Gastroesophageal sphincter (tissue), 4 donors: ENCODE results near the gene ITPKC. TPM values are rescaled to one million over a fixed set of nuclear protein-coding genes. Genes with fewer than 3 reads are reported as not detected.
A peak's percentile ranks its signal among the peaks of the same experiment; 100 is the strongest.

Experiments
- ATAC-seq: fragments of 150-250 bp; one replicate; pipeline ENCODE4 v1.9.1; 2016; ENCODE audit warnings: mild to moderate bottlenecking, moderate library complexity
- H3K27ac ChIP-seq, 4 donors: fragments of 200-600 bp; sonication (generic) in 3 of 4; 1 replicate in 3 of 4; 2 replicates in 1 of 4; pipeline ENCODE4 v1.5.1; 2016 to 2019
- H3K27me3 ChIP-seq: fragments of 200-600 bp; sonication (generic); one replicate; pipeline ENCODE4 v1.5.1; 2019
- H3K36me3 ChIP-seq, 2 donors: fragments of 200-600 bp; sonication (generic); one replicate each; pipeline ENCODE4 v1.5.1; 2019; ENCODE audit warnings: control low read depth in 1 of 2
- H3K4me1 ChIP-seq, 3 donors: fragments of 200-600 bp; sonication (generic); 1 replicate in 2 of 3; 2 replicates in 1 of 3; pipeline ENCODE4 v1.5.1; 2016 to 2019; ENCODE audit warnings: control low read depth in 2 of 3
- H3K4me3 ChIP-seq, 2 donors: fragments of 200-600 bp; sonication (generic); one replicate each; pipeline ENCODE4 v1.5.1; 2019; ENCODE audit warnings: mild to moderate bottlenecking in 1 of 2, moderate library complexity in 1 of 2
- H3K9me3 ChIP-seq, 3 donors: fragments of 200-600 bp; sonication (generic); one replicate each; pipeline ENCODE4 v1.5.1; 2017 to 2019; ENCODE audit warnings: control low read depth in 2 of 3
- EP300 ChIP-seq: sonication (generic); formaldehyde crosslinking; IDR thresholded peaks from one replicate; pipeline ENCODE4 v1.6.1; 2017; ENCODE audit warnings: antibody characterized with exemption, mild to moderate bottlenecking
- POLR2A ChIP-seq, 2 donors: fragments of 450-650 bp; IDR thresholded peaks; one replicate each; pipeline ENCODE4 v1.6.1; 2017; ENCODE audit warnings: antibody characterized with exemption in 2 of 2, mild to moderate bottlenecking in 2 of 2, moderate library complexity in 1 of 2
- POLR2AphosphoS5 ChIP-seq: sonication (generic); formaldehyde crosslinking; IDR thresholded peaks from one replicate; pipeline ENCODE4 v1.6.1; 2017; ENCODE audit warnings: antibody characterized with exemption
- WGBS, 2 donors: methylation state at CpG; one replicate each; pipeline ENCODE4 v1.1.5; 2018; ENCODE audit warnings: low coverage in 1 of 2; 5-methylcytosine and 5-hydroxymethylcytosine counted together
- total RNA-seq, 4 donors: library from RNA; depleted of rRNA; stranded (reverse); fragments of >200 nt; gene quantifications; one replicate each; pipeline ENCODE4 v1.1.0, GENCODE V29; 2016
- TF ChIP-seq, protein P1 (sequence below), 4 experiments: fragments of 200-600 bp in 2 of 4; fragments of 450-650 bp in 2 of 4; sonication (generic) in 1 of 4; IDR thresholded peaks; one replicate each; pipeline ENCODE4 v1.5.1; 2017 to 2019; ENCODE audit warnings: antibody characterized with exemption in 4 of 4, mild to moderate bottlenecking in 2 of 4, moderate library complexity in 2 of 4

ITPKC gene
- total RNA-seq, 4 donors from 2014 or later = 25.2 to 71.8 (median 30.6) TPM

DNA sequence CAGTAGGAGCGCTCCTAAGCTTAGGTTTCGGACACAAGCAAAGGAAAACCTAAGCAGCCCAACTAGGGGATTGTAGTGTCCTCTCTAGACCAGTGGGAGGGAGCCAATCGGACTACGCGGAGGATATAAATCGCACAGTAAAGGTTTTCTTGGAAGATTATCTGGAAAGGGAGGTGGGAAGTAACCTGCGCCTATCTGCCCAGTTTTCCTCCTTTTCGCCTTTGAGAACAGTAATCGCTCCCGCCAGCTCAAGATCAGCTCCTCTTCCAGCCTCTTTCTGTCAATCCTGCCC lies 60.7 kb downstream of the ITPKC start:
- H3K36me3 ChIP-seq = peaks cover 0 to 10% of the 10 kb centered on the region in 2 donors
- WGBS, 2 donors = 0% methylated on average over 6 to 10 of the region's 10 CpGs
- H3K4me3 ChIP-seq = peak overlapping the region; percentile 56 to 64
- ATAC-seq = no peak
- peaks cover 0 to 25% (median 13%) of the 10 kb centered on the region in 3 donors for H3K4me1 ChIP-seq
- H3K9me3 ChIP-seq = no peaks in the 10 kb centered on the region
- no peaks in the 10 kb centered on the region for H3K27me3 ChIP-seq
- H3K27ac ChIP-seq = peak overlapping the region; percentile 96 to 100 (median 98)
- TF ChIP-seq POLR2A (IDR thresholded peaks at IDR 0.05) (no peak), EP300 (no peak), POLR2AphosphoS5 (no peak)
- TF ChIP-seq, protein P1, sequence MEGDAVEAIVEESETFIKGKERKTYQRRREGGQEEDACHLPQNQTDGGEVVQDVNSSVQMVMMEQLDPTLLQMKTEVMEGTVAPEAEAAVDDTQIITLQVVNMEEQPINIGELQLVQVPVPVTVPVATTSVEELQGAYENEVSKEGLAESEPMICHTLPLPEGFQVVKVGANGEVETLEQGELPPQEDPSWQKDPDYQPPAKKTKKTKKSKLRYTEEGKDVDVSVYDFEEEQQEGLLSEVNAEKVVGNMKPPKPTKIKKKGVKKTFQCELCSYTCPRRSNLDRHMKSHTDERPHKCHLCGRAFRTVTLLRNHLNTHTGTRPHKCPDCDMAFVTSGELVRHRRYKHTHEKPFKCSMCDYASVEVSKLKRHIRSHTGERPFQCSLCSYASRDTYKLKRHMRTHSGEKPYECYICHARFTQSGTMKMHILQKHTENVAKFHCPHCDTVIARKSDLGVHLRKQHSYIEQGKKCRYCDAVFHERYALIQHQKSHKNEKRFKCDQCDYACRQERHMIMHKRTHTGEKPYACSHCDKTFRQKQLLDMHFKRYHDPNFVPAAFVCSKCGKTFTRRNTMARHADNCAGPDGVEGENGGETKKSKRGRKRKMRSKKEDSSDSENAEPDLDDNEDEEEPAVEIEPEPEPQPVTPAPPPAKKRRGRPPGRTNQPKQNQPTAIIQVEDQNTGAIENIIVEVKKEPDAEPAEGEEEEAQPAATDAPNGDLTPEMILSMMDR (IDR thresholded peaks at IDR 0.05) = no peak

- WGBS, 2 donors = 1% methylated on average over 13 to 16 of the region's 56 CpGs
- peaks cover 0 to 10% of the 10 kb centered on the region in 2 donors for H3K36me3 ChIP-seq
- peak; percentile 95 for ATAC-seq
- no peaks in the 10 kb centered on the region for H3K9me3 ChIP-seq
- peaks cover 0 to 25% (median 13%) of the 10 kb centered on the region in 3 donors for H3K4me1 ChIP-seq
- TF ChIP-seq, protein P1 (IDR thresholded peaks at IDR 0.05) = peak in 2 of 4 experiments; percentile 17 to 20
- TF ChIP-seq EP300 (no peak), POLR2AphosphoS5 (peak; percentile 73), POLR2A (IDR thresholded peaks at IDR 0.05) (peak; percentile 66 to 69)
- H3K4me3 ChIP-seq = peak within 1 kb of the TSS; percentile 56 to 64
- H3K27me3 ChIP-seq = no peaks in the 10 kb centered on the region
- peak within 1 kb of the TSS; percentile 96 to 100 (median 98) for H3K27ac ChIP-seq
These were observed 61.2 kb downstream of the ITPKC start, which contains the start of gene RAB4B for GRCh38 chr19:40777937-40778705. Gene RAB4B, plus strand, starts transcription at chr19:40778247. Its CDS starts 129 bp downstream, at chr19:40778376.

GRCh38 chr19:40778706-40779284 lies 61.9 kb downstream of the ITPKC start:
- ATAC-seq = no peak
- peak overlapping the region; percentile 56 to 64 for H3K4me3 ChIP-seq
- 7 to 27% methylated on average over 4 to 7 of the region's 7 CpGs for WGBS, 2 donors

DNA sequence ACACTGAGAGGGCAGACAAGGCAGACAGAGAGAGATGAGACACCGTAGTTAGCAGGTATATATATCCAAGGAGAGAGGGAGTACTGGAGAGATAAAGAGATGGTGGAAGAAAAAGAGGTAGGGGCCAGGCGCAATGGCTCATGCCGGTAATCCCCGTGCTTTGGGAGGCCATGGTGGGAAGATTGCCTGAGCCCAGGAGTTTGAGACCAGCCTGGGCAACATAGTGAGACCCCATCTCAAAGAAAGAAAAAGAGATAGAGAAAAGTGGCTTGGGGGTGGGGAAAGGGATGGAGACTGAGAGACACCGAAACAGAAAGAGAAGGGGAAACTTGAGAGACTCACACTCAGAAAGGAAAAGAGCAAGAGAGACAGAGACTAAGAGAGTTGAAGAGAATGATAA lies 63.7 kb downstream of the ITPKC start:
- Histone ChIP-seq H3K9me3 (no peaks in the 10 kb centered on the region), H3K27me3 (no peaks in the 10 kb centered on the region), H3K27ac (no peak overlapping the region), H3K4me1 (peaks cover 0 to 25% (median 13%) of the 10 kb centered on the region in 3 donors), H3K36me3 (peaks cover 0 to 28% of the 10 kb centered on the region in 2 donors), H3K4me3 (no peak overlapping the region)
- TF ChIP-seq EP300 (no peak), POLR2AphosphoS5 (no peak)
- no peak for ATAC-seq
- 96 to 100% methylated on average over 1 to 5 of the region's 5 CpGs for WGBS, 2 donors

More at GRCh38 chr19:40778706-40779284, 61.9 kb downstream of the ITPKC start:
- no peak for TF ChIP-seq EP300
- no peak for TF ChIP-seq POLR2AphosphoS5
- TF ChIP-seq POLR2A (IDR thresholded peaks at IDR 0.05) = no peak
- TF ChIP-seq, protein P1 (IDR thresholded peaks at IDR 0.05) = no peak
- H3K27me3 ChIP-seq = no peaks in the 10 kb centered on the region
- peaks cover 0 to 12% of the 10 kb centered on the region in 2 donors for H3K36me3 ChIP-seq
- peak overlapping the region; percentile 86 to 100 (median 97) for H3K27ac ChIP-seq
- peaks cover 0 to 25% (median 13%) of the 10 kb centered on the region in 3 donors for H3K4me1 ChIP-seq
- no peaks in the 10 kb centered on the region for H3K9me3 ChIP-seq

DNA sequence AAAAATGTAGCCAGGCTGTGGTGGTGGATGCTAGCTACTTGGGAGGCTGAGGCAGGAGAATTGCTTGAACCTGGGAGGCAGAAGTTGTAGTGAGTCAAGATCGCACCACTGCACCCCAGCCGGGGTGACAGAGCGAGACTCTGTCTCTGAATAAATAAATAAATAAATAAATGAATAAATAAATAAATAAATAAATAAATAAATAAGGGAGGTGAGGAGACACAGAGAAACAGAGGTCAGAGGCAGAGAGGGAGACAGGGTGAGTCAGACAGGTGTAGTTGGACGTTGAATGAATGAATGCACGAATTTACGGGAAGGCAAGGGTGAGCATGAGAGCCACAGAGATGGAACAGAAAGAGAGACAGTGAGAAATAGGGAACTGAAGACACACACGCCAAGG lies 64.2 kb downstream of the ITPKC start:
- WGBS, 2 donors = 94 to 95% methylated on average over 4 to 7 of the region's 7 CpGs
- H3K27me3 ChIP-seq = no peaks in the 10 kb centered on the region
- H3K27ac ChIP-seq = no peak overlapping the region
- ATAC-seq = no peak
- no peak for TF ChIP-seq POLR2A (IDR thresholded peaks at IDR 0.05)
- TF ChIP-seq, protein P1 (IDR thresholded peaks at IDR 0.05) = no peak
- no peak for TF ChIP-seq EP300
- TF ChIP-seq POLR2AphosphoS5 = no peak
- no peaks in the 10 kb centered on the region for H3K9me3 ChIP-seq
- H3K4me1 ChIP-seq = peaks cover 0 to 25% (median 13%) of the 10 kb centered on the region in 3 donors
- H3K36me3 ChIP-seq = peaks cover 0 to 31% of the 10 kb centered on the region in 2 donors
- H3K4me3 ChIP-seq = no peak overlapping the region
